ENCODE data around the gene TENM3.

The TENM3 gene

DNA sequence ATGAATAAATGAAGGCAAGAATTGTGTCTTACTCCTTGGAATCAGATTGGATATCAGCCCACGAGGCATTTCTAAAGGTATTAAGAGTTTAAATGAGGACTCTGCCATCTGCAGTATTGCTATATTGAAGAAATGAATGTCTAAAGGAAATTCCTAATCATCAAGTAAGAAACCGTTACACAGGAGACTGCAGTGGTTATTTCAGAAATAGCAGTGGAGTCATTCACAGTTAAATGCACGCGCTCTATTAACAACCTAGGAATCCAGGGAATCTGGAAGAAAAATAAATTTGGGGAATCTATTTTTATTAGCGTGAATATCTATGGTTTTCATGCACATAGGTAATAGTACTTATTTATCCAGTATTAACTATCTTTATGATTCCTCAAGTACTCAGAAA is 334.2 kb downstream of the TENM3 start:
- DNase-seq, result no peak

GRCh38 chr4:182578402-182578801 is 335.2 kb downstream of the TENM3 start:
- DNase-seq, result no peak

GRCh38 chr4:182582245-182582644 is 339.0 kb downstream of the TENM3 start:
- no peak for DNase-seq

DNA sequence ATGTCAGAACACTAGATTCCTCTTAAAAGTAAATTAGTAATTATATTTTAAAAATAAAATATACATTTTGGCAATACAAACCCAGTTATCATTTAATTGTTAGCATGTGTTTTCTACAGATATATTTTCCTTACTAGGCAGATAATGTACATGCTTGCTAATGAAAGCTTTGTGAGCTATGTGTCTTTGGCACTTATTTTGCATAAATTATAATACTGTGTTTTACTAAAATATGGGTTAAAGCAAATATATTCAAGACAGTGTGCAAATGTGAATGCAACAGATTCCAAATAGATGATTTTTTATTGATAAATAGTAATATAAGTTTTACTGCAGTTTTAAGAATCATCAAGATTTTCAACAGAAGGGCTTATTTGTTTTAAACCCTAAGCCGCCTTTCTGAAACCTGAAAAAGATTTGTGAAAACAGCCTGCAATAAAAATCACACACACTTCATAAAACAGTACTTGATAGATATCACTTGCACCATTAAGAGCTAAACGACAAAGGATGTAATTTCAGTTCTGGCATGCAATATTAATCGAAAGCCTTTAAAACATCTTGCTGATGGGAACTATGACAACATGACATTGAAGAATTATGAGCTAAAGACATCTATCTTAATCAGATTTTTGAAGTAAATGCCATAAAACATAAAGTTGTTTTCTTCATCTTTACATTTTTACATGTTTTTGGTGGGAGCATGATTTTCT is 340.7 kb downstream of the TENM3 start:
- no peak for DNase-seq

GRCh38 chr4:182585321-182585720 is 342.1 kb downstream of the TENM3 start:
- DNase-seq, result no peak

DNA sequence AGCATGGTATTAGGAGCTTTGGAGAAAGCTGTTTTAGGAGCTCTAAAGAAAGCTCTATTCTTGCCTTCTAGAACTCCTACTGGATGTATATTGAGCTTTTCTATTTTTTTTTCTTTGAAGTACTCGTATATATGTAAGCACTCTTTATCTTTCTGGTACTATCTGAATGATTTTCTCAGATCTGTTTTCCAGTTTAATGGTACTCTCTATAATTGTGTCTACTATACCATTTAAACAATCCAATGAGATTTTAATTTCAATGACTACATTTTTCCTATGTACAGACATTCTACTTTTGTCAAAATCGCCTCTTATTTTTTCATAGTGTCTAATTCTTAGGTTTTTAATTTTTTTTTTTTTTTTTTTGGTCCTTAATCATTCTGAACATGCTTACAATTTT is 345.9 kb downstream of the TENM3 start:
- no peak for DNase-seq

GRCh38 chr4:182593402-182593801 is 350.2 kb downstream of the TENM3 start:
- DNase-seq, result no peak

DNA sequence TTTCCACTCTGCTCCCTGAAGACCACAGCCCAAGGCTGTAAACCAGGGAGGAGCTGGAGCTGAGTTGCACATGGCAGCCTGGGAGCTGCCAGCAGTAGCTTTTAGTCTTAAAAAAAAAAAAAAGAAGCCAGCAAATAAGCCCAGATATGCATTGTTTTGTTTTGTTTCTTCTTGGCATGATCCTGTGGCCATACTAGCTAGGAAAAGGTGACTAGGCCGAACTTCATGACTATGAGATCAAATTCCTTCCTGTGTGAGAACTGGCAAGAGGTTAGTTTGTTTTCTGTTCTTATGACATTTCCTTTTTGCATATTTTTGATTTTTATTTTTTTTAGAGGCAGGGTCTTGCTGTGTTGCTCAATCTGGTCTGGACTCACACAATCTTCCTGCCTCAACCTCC is 350.7 kb downstream of the TENM3 start:
- no peak for DNase-seq

DNA sequence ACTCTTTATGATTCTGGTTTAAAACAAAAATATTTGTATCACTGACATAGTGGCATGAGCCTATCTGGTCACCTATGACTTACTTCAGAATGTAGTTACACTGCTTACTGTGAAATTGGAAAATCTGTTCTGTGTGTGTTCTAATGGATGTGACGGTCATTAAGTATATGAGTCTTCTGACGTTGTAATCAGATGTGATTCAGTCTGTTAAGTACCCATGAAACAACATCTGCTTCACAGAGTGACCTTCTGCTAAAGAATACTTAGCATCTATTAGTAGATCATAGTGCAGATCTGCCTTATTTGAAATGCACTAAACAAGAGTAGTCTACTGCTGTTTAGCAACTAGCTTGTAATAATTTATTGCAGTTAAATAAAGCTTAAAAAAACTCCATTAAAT is 356.9 kb downstream of the TENM3 start:
- DNase-seq, result no peak

- DNase-seq, result no peak
Observed at GRCh38 chr4:182600856-182601255, 357.7 kb downstream of the TENM3 start.

DNA sequence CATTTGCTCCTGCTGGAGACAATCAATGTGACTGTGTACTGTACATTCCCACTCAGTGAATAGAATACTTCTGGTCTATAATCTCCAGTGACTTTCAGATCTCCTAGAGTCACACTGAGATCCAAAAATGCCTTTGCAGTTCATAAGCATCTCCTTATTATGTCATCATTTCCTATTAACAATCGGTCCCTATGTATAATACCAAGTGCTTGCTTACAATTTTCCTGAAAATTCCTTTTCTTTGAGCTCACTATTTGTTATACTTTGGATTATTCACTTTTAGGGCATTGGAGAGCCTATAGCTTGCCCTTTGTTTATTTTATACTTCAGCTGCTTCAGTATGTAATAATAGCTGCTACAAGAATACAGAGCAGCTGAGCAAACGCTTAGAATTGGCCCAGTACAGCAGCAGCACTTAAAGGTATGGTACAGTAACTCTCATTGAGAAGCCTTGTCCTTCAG is 361.0 kb downstream of the TENM3 start:
- DNase-seq, result no peak

DNA sequence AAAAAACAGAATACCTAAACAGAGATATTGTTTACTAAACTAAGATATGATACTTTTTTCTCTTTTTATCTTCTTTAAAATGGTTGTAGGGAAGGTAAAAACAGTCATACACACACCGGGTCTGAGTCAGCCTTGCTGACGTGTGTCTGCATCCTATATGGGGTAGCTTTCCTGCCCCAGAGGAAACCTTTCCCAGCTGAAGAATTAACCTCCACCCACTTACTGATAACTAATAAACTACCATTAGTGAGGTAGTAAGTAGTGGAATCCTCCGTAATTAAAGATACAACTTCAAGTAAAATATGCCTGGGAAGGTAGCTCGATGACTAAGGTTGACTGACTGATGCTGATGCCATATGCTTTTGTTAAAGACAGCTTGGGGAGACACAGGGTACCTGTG is 361.8 kb downstream of the TENM3 start:
- no peak for DNase-seq

DNA sequence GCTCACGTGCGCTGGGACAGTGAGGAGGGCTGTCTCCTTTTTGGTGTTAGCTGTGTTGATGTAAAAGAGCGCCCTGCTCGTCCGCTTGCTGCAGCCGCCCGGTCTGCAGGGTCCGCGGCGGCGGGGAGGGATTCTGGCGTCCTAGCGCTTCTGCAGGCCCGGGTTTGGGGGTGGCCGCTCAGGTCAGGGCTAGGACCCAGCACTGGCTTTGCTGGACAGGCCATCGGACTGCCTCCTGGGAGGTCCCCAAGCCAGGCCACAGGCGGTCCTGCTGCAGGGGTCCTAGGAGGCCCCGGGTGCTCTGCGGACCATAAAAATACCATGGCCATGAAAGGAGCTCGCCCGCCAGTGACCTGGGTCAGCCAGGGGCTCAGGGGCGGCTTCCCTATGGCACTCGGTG is 365.3 kb downstream of the TENM3 start:
- DNase-seq, result no peak

- DNase-seq, result no peak
Observed at GRCh38 chr4:182616476-182616875, 373.3 kb downstream of the TENM3 start.

DNA sequence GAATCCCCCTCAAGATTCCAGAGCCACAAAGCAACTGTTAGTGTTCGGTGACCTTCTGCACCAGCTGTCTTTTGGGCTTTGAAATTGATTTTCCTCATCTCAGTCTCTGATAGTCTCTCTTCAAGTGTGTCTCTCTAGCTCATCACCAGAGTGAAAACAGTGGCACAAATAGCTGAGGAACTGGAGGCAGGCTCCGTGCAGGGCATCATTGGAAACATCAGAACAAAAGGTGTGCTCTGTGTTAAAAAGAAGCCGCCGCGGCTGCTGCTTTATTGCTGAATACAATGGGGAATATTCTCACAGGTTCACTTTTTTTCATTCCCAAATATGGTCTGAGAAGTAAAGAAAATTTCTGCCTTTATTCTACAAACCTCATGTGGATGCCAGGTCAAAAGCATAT is 376.5 kb downstream of the TENM3 start:
- DNase-seq, result no peak

GRCh38 chr4:182620111-182620980 is 377.1 kb downstream of the TENM3 start:
- no peak for DNase-seq

DNA sequence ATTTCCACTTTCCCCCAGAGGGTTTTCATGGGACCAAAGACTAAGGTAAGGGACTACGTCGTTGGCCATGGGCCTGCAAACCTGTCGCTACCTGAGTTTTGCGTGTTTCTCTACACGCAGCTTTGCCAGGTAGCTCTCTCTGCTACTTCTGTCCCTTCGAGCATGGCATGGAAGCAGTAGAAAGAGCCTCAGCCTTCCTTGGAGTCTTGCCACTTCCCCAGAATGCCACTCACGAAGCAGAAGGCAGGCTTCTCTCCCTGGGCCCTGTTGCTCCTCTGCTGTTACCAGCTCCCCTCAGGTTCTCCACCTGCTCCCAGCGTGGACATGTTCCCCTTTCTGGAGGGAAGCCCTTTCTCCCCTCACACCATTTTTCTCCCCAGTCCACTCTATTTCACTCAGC is 381.1 kb downstream of the TENM3 start:
- DNase-seq, result no peak

DNA sequence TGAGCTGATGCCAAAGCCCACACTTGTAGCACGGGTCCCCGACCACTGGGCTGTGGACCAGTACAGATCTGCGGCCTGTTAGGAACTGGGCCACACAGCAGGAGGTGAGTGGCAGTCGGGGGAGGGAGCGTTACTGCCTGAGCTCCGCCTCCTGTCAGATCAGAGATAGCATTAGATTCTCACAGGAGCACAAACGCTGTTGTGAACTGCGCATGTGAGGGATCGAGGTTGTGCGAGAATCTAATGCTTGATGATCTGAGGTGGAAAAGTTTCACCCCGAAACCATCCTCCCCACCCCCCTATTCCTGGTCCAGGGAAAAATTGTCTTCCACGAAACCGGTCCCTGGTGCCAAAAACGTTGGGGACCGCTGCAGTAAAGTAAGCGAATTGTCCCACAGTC is 382.0 kb downstream of the TENM3 start:
- DNase-seq, result no peak

- no peak for DNase-seq
Observed at GRCh38 chr4:182627996-182628395, 384.8 kb downstream of the TENM3 start.

DNA sequence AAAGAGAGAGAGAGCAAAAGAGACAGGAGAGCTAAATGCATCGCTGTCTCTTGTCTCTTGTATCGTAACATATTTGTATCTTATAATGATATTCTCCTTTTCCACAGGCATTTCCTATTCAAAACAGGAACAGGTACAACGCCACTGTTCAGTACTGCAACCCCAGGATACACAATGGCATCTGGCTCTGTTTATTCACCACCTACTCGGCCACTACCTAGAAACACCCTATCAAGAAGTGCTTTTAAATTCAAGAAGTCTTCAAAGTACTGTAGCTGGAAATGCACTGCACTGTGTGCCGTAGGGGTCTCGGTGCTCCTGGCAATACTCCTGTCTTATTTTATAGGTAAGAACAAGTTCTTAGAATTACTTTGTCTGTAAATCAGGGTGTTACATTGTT is 385.3 kb downstream of the TENM3 start:
- no peak for DNase-seq

DNA sequence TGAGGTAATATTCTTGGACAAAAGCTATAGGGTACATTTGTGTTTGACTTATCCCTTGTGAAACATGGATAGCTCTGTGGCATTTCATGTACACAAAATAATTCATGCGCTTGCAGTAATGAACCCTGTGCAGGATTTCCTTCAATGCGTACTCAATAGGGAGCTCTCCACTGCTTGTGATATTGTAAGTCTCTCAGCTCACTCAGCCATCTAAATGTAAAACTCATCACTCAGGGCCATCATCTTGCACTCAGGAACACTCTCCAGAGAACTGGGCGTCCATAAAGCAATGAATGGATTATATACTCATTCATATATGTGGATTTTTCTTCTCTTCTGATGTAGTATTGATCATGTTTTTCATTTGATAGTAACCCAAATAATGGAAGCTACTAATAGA is 385.9 kb downstream of the TENM3 start:
- DNase-seq, result no peak

GRCh38 chr4:182640491-182640890 is 397.3 kb downstream of the TENM3 start:
- DNase-seq, result no peak

DNA sequence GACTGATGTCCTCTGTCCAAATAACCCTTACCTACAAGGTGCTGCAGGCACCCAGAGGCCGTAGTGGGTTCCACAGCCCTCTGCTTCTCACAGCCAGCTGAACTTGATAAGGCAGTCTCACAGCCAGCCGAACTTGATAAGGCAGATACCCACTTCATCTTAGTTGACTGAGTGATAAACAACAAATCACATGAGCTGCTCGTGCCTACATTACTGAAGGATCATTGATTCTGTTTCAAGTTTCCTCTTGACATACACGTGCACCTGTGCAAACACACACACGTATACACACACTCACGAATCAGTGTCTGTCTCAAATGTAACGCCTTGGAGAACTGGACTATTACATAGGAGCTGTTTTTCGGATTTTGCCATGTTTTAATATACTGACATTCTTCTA is 397.7 kb downstream of the TENM3 start:
- no peak for DNase-seq

- DNase-seq, result no peak
Observed at GRCh38 chr4:182642831-182643230, 399.6 kb downstream of the TENM3 start.
